Stimulated activated naive CD8-positive, alpha-beta T cell treated with anti-CD3 and anti-CD28 coated beads, Interleukin-15, Interleukin-2, amounts not matched to agents 100 ng/mL and 50 ng/mL, for 24 hours (primary cell): Measurements from ENCODE around the gene COG8.
A peak's percentile ranks its signal among the peaks of the same experiment; 100 is the strongest.

ENCODE experiments used
- H3K27ac Mint-ChIP-seq: one replicate; pipeline ENCODE4 v1.8.0; 2021; ENCODE audit warnings: mild to moderate bottlenecking, mixed read lengths
- H3K27me3 Mint-ChIP-seq: one replicate; pipeline ENCODE4 v1.8.0; 2021; ENCODE audit warnings: mixed read lengths
- H3K36me3 Mint-ChIP-seq: one replicate; pipeline ENCODE4 v1.8.0; 2021; ENCODE audit warnings: low read depth, mixed read lengths
- H3K4me1 Mint-ChIP-seq: one replicate; pipeline ENCODE4 v1.8.0; 2021; ENCODE audit warnings: low read depth, mixed read lengths
- H3K4me3 Mint-ChIP-seq: one replicate; pipeline ENCODE4 v1.8.0; 2021; ENCODE audit warnings: mild to moderate bottlenecking, mixed read lengths
- H3K9me3 Mint-ChIP-seq: one replicate; pipeline ENCODE4 v1.8.0; 2021; ENCODE audit warnings: mixed read lengths

The COG8 gene

GRCh38 chr16:69339289-69340094 is at the start of gene COG8, which contains the start of gene NIP7:
Gene COG8, minus strand, starts transcription at chr16:69339564. Its CDS starts 12 bp downstream, at chr16:69339552.
Gene NIP7, plus strand, starts transcription at chr16:69339772. Its CDS starts 58 bp downstream, at chr16:69339830.
- Mint-ChIP-seq H3K4me3 (peak within 1 kb of the TSS; percentile 98), H3K4me1 (peaks cover 47% of the 10 kb centered on the region), H3K27ac (peak within 1 kb of the TSS; percentile 99), H3K27me3 (no peaks in the 10 kb centered on the region), H3K36me3 (peaks cover 66% of the 10 kb centered on the region), H3K9me3 (no peaks in the 10 kb centered on the region)

DNA sequence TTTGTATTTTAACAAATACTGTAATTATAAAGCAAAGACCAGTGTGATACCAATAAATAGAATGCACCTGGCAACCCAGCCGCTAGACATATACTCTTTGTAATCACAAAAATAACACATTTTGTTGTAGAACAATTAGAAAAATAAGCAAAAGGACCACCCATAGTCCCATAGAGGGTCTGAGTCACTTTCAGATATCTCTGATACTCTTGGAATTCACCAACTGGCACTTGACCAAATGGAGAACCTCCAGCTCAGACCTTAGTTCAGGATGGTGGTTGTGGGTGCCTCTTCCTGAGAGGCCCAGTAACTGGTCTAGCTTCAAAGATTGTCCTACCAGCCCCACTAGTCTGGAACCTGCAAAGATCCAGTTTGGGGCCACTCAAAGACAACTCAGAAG is 47.2 kb upstream of the COG8 start:
- Mint-ChIP-seq H3K4me3 (peak overlapping the region; percentile 97), H3K36me3 (peaks cover 35% of the 10 kb centered on the region), H3K9me3 (no peaks in the 10 kb centered on the region), H3K4me1 (peaks cover 29% of the 10 kb centered on the region), H3K27me3 (no peaks in the 10 kb centered on the region), H3K27ac (peak overlapping the region; percentile 92)

DNA sequence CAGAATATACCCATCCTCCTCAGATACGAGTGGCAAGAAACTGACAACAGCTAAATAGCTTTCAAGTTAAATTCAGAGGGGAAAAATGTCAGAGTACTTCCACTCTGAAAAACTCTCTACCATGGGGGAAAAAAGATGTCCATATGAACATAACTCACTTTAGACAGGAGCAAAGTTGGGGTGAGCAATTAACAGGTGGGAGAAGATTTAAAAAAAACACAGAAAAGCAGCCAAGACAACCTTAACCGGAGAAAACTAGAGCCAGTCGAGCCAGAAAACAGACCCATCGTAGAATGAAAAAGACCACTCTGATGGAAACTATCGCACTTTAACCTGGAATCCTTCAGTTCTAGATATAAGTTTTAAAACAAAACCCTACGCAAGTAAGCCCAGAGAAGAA is 45.6 kb upstream of the COG8 start:
- Mint-ChIP-seq H3K4me3 (peak overlapping the region; percentile 97), H3K4me1 (peaks cover 38% of the 10 kb centered on the region), H3K36me3 (peaks cover 48% of the 10 kb centered on the region), H3K27ac (peak overlapping the region; percentile 95), H3K27me3 (no peaks in the 10 kb centered on the region), H3K9me3 (no peaks in the 10 kb centered on the region)

DNA sequence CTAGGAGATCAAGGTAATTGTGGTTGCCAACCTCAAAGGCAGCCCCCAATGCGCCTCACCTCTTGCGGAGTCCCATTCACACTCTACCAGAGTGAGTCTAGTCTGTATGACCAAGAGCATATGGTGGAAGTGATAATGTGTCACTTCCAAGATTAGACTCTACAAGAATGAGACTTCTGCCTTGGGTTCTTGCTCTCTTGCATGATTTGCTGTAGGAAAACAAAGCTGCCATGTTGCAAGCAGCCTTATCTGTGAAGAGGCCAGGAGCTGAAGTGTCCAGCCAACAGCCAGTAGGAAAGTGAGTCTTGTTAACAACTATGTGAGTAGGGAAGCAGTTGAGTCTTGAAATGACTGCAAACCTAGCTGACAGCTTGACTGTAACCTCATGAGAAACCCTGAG is 43.1 kb upstream of the COG8 start:
- Mint-ChIP-seq H3K27ac (no peak overlapping the region), H3K27me3 (no peaks in the 10 kb centered on the region), H3K4me1 (peaks cover 50% of the 10 kb centered on the region), H3K36me3 (peaks cover 74% of the 10 kb centered on the region), H3K4me3 (peak overlapping the region; percentile 15), H3K9me3 (no peaks in the 10 kb centered on the region)

DNA sequence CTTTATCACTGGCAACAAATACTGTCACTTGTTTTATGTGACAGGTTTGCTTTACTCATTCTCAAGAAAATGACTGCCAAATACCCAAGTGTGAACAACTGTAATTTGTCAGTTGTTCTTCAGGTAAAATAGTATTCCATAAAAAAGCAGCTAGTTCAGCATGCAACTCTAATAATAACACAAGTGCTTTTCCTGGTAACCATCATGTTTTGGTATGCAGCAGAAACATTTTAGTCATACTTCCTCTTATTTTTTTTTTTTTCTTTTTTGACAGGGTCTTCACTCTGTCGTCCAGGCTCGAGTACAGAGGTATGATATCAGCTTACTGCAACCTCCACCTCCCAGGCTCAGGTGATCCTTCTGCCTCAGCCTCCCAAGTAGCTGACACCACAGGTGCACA is 41.9 kb upstream of the COG8 start:
- no peaks in the 10 kb centered on the region for H3K27me3 Mint-ChIP-seq
- no peaks in the 10 kb centered on the region for H3K9me3 Mint-ChIP-seq
- H3K4me3 Mint-ChIP-seq, result no peak overlapping the region
- H3K36me3 Mint-ChIP-seq, result peaks cover 78% of the 10 kb centered on the region
- H3K27ac Mint-ChIP-seq, result peak overlapping the region; percentile 52
- peaks cover 50% of the 10 kb centered on the region for H3K4me1 Mint-ChIP-seq

DNA sequence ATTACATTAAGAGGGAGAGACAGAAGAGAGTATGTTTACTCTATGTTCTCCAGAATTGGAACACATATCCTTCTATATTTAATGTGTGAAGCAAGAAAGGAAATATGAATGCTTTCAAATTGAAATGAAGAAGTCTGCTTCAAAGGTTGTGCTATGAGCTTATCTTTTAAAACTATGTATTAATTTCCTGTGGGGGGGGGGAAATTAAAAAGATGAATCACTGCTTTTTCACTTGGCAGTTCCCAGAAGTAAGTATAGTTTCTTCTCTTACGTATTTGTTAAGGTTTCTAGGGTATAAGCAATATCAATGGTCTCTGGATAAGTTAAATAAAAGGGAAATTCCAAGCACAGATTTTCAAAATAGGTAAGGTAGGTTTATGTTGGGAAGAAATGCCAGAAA is 39.4 kb upstream of the COG8 start:
- H3K27ac Mint-ChIP-seq, result peak overlapping the region; percentile 21
- peaks cover 39% of the 10 kb centered on the region for H3K4me1 Mint-ChIP-seq
- no peaks in the 10 kb centered on the region for H3K27me3 Mint-ChIP-seq
- no peak overlapping the region for H3K4me3 Mint-ChIP-seq
- no peaks in the 10 kb centered on the region for H3K9me3 Mint-ChIP-seq
- H3K36me3 Mint-ChIP-seq, result peaks cover 76% of the 10 kb centered on the region

- H3K4me1 Mint-ChIP-seq, result peaks cover 39% of the 10 kb centered on the region
- H3K4me3 Mint-ChIP-seq, result no peak overlapping the region
- H3K27me3 Mint-ChIP-seq, result no peaks in the 10 kb centered on the region
- H3K36me3 Mint-ChIP-seq, result peaks cover 73% of the 10 kb centered on the region
- peak overlapping the region; percentile 13 for H3K27ac Mint-ChIP-seq
- no peaks in the 10 kb centered on the region for H3K9me3 Mint-ChIP-seq
Observed at GRCh38 chr16:69378036-69378435, 38.7 kb upstream of the COG8 start.

DNA sequence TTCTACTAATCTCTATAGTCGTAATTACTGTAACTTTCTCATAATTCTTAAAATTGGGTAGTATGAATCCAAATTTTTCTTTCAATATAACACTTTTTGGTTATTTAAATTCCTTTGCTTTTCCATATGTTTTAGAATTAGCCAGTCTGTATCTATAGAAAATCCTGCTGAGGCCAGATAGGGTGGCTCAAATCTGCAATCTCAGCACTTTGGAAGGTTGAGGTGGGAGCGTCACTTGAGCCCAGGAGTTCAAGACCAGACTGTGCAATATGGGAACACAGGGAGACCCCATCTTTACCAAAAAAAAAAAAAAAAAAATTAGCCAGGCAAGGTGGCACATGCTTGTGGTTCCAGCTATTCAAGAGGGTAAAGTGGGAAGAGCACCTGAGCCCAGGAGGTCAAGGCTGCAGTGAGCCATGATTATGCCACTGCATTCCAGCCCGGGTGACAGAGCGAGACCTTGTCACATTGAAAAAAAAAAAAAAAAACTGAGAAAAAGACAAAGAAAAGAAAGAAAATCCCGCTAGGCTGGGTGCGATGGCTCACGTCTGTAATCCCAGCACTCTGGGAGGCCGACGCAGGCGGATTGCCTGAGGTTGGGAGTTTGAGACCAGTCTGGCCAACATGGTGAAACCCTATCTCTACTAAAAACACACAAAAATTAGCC is 37.2 kb upstream of the COG8 start:
- peaks cover 72% of the 10 kb centered on the region for H3K36me3 Mint-ChIP-seq
- H3K27me3 Mint-ChIP-seq, result no peaks in the 10 kb centered on the region
- no peak overlapping the region for H3K4me3 Mint-ChIP-seq
- H3K4me1 Mint-ChIP-seq, result peaks cover 39% of the 10 kb centered on the region
- no peak overlapping the region for H3K27ac Mint-ChIP-seq
- no peaks in the 10 kb centered on the region for H3K9me3 Mint-ChIP-seq

DNA sequence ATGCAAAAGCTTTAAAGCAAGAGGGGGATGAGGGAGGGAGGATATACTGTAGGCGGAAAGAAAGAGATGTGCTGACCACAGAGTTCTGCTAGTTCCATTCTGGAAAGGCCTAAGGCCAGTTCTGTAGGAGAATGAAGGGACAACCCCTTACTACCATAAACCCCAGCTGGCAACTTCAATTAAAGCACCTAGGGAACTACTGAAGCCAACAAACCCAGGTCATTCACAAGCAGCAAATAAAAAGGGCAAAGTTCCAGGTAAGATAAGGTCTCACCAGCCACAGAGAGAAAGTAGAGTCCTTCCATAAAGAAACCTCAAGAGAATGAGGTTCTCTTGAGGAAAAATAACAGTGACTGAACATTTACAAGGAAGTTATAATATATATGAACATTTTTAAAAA is 33.7 kb upstream of the COG8 start:
- Mint-ChIP-seq H3K4me1 (peaks cover 21% of the 10 kb centered on the region), H3K36me3 (peaks cover 70% of the 10 kb centered on the region), H3K27me3 (no peaks in the 10 kb centered on the region), H3K9me3 (no peaks in the 10 kb centered on the region), H3K27ac (no peak overlapping the region), H3K4me3 (no peak overlapping the region)

DNA sequence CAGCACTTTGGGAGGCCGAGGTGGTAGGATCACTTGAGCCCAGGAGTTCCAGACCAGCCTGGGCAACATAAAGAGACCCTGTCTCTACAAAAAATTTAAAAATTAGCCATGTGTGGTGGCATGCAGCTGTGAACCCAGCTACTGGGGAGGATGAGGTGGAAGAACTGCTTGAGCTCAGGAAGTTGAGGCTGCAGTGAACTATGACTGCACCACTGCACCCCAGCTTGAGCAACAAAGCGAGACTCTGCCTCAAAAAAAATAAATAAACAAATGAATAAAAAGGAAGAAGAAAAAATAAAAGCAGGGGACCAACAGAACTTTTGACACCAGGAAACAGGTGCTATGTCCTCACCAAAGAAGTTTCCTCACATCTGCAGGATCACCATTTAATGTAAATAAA is 32.2 kb upstream of the COG8 start:
- Mint-ChIP-seq H3K9me3 (no peaks in the 10 kb centered on the region), H3K27ac (no peak overlapping the region), H3K4me3 (no peak overlapping the region), H3K27me3 (no peaks in the 10 kb centered on the region), H3K36me3 (peaks cover 72% of the 10 kb centered on the region), H3K4me1 (peaks cover 26% of the 10 kb centered on the region)

DNA sequence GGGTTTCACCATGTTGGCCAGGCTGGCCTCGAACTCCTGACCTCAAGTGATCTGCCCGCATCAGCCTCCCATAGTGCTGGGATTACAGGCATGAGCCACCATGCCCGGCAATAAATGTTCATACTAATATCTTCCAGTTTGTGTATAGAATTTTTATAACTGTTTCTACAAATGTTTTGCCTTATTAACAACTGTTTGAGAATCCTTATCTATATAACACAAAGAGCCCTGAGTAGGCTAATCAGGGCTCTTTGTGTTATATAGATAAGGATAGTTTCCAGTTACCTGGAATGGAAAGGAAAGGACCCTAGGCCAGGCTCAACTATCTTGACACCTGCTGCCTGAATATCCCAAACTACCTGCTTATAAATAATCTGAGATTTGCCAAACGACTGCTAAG is 29.5 kb upstream of the COG8 start:
- no peaks in the 10 kb centered on the region for H3K9me3 Mint-ChIP-seq
- H3K27me3 Mint-ChIP-seq, result no peaks in the 10 kb centered on the region
- H3K27ac Mint-ChIP-seq, result no peak overlapping the region
- peaks cover 74% of the 10 kb centered on the region for H3K36me3 Mint-ChIP-seq
- peaks cover 32% of the 10 kb centered on the region for H3K4me1 Mint-ChIP-seq
- no peak overlapping the region for H3K4me3 Mint-ChIP-seq

DNA sequence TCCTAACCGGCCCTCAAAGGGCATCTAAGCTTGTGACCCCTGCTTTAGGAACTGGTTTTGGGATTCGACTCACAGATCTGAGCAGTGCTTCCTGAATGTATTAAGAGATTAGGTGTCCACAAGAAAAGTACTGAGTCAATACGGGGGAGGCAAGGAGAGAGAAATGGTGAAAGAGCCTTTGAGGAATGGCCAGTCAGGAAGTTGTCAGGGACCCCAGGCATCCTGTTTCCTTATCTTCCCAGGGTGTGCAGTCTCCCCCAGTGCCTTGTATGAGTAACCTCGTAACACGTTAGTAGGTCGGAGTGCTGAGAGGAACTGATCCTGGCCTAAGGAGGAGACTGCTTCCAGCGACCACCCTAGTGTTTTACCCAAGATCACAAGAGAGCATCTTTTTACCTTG is 28.6 kb upstream of the COG8 start:
- H3K4me1 Mint-ChIP-seq, result peaks cover 25% of the 10 kb centered on the region
- H3K36me3 Mint-ChIP-seq, result peaks cover 71% of the 10 kb centered on the region
- no peaks in the 10 kb centered on the region for H3K27me3 Mint-ChIP-seq
- no peaks in the 10 kb centered on the region for H3K9me3 Mint-ChIP-seq
- H3K27ac Mint-ChIP-seq, result peak overlapping the region; percentile 17
- no peak overlapping the region for H3K4me3 Mint-ChIP-seq

DNA sequence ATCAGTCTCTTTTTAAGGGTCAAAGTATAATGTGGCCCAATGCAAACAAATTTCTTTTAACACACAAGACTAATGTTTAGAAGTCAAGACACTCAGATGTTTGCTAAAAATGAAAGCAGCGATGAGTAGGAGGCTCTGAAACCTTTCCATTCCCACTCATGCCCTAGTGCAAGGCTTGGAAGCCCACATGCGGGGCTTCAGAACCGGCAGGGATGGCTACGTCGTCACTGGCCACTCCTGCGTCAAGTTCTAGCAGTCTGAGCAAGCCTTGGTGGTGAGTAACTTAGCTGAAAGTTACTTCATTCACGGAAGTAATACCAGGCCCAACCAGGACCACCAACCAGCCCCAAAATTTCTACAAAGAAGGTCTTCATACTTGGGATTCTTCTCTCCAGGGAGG is 27.1 kb upstream of the COG8 start:
- no peaks in the 10 kb centered on the region for H3K27me3 Mint-ChIP-seq
- no peaks in the 10 kb centered on the region for H3K9me3 Mint-ChIP-seq
- H3K4me1 Mint-ChIP-seq, result peaks cover 13% of the 10 kb centered on the region
- no peak overlapping the region for H3K4me3 Mint-ChIP-seq
- H3K36me3 Mint-ChIP-seq, result peaks cover 66% of the 10 kb centered on the region
- H3K27ac Mint-ChIP-seq, result no peak overlapping the region

GRCh38 chr16:69365901-69366300 is 26.5 kb upstream of the COG8 start:
- Mint-ChIP-seq H3K4me1 (peaks cover 12% of the 10 kb centered on the region), H3K27ac (peak overlapping the region; percentile 49), H3K36me3 (peaks cover 69% of the 10 kb centered on the region), H3K27me3 (no peaks in the 10 kb centered on the region), H3K4me3 (no peak overlapping the region), H3K9me3 (no peaks in the 10 kb centered on the region)

DNA sequence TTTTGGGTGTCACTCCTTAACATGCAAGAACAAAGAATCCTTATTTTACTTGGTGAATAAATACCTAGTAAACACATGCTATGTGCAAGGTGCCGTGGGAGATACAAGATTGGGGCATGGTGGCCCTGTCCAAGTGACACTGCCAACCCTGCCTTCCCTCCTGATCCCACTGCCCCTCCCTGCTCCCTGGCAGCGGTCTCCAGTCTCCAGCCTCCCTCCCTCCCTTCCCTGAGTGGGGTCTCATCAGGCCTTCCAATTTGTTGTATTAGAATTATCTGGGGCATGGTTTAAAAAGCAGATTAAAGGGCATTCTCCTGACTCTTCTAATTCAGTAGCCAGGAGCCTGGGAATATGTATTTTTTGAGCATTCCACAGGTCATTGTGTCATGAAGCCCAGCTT is 24.7 kb upstream of the COG8 start:
- Mint-ChIP-seq H3K9me3 (no peaks in the 10 kb centered on the region), H3K36me3 (peaks cover 56% of the 10 kb centered on the region), H3K4me1 (peaks cover 12% of the 10 kb centered on the region), H3K4me3 (no peak overlapping the region), H3K27me3 (no peaks in the 10 kb centered on the region), H3K27ac (no peak overlapping the region)
